Osteoblast (primary cell): ENCODE results near the gene HBP1. TPM values are rescaled to one million over a fixed set of nuclear protein-coding genes. Genes with fewer than 3 reads are reported as not detected.
A peak's percentile ranks its signal among the peaks of the same experiment; 100 is the strongest.

Source experiments
- DNase-seq: peaks from one replicate; pipeline ENCODE4 v3.0.0; 2011; ENCODE audit warnings: low spot score, mixed read lengths; ENCODE audit not compliant: insufficient read length; ENCODE audit errors: missing footprints
- H2AFZ ChIP-seq: 2 replicates; pipeline ENCODE4 v1.6.0; 2011; ENCODE audit warnings: mild to moderate bottlenecking, low read length
- H3K27ac ChIP-seq: 2 replicates; pipeline ENCODE4 v1.5.1; 2011; ENCODE audit warnings: mild to moderate bottlenecking, low read depth, low read length, moderate library complexity
- H3K27me3 ChIP-seq: 2 replicates; pipeline ENCODE4 v1.6.0; 2012; ENCODE audit warnings: mild to moderate bottlenecking, control low read depth, inconsistent platforms, low read length, moderate library complexity; ENCODE audit not compliant: insufficient read depth
- H3K36me3 ChIP-seq: 2 replicates; pipeline ENCODE4 v1.5.1; 2011; ENCODE audit warnings: mild to moderate bottlenecking, low read length, control low read depth, moderate library complexity; ENCODE audit not compliant: insufficient read depth
- H3K4me1 ChIP-seq: 2 replicates; pipeline ENCODE4 v1.5.1; 2011; ENCODE audit warnings: mild to moderate bottlenecking, low read length, control low read depth, moderate library complexity; ENCODE audit not compliant: insufficient read depth
- H3K4me2 ChIP-seq: 2 replicates; pipeline ENCODE4 v1.6.0; 2011; ENCODE audit warnings: mild to moderate bottlenecking, low read length; ENCODE audit not compliant: insufficient read depth
- H3K4me3 ChIP-seq: fragments of 200-600 bp; sonication (generic); 3 replicates; pipeline ENCODE4 v1.5.1; 2012; ENCODE audit warnings: mild to moderate bottlenecking, low read length, inconsistent platforms; ENCODE audit not compliant: insufficient read depth
- H3K79me2 ChIP-seq: 2 replicates; pipeline ENCODE4 v1.6.0; 2012; ENCODE audit warnings: mild to moderate bottlenecking, low read length, control low read depth, inconsistent platforms; ENCODE audit not compliant: insufficient read depth
- H3K9me3 ChIP-seq: 2 replicates; pipeline ENCODE4 v1.5.1; 2011; ENCODE audit warnings: low read depth, low read length, control low read depth
- H4K20me1 ChIP-seq: 2 replicates; pipeline ENCODE4 v1.6.0; 2012; ENCODE audit warnings: mild to moderate bottlenecking, low read length, control low read depth; ENCODE audit not compliant: insufficient read depth
- total RNA-seq: library from RNA; depleted of rRNA; stranded (reverse); fragments of >200 nt; gene quantifications from 2 replicates; pipeline ENCODE4 v1.2.3, GENCODE V29; 2012
- TF ChIP-seq, protein P1 (sequence below): IDR thresholded peaks from 2 replicates; pipeline ENCODE4 v1.5.1; 2011; ENCODE audit warnings: mild to moderate bottlenecking, low read depth, low read length, moderate library complexity; ENCODE audit errors: extremely low read depth

HBP1 gene
- total RNA-seq, 1 donor, result 175 TPM

GRCh38 chr7:107145067-107145838 lies 23.6 kb upstream of the HBP1 start:
- peaks cover 8% of the 10 kb centered on the region for H3K4me1 ChIP-seq
- no peak overlapping the region for H3K27ac ChIP-seq
- H3K4me3 ChIP-seq, result no peak overlapping the region
- H3K27me3 ChIP-seq, result no peaks in the 10 kb centered on the region
- H3K4me2 ChIP-seq, result no peak overlapping the region
- no peaks in the 10 kb centered on the region for H3K36me3 ChIP-seq
- H4K20me1 ChIP-seq, result no peaks in the 10 kb centered on the region
- H2AFZ ChIP-seq, result no peak overlapping the region
- TF ChIP-seq, protein P1, sequence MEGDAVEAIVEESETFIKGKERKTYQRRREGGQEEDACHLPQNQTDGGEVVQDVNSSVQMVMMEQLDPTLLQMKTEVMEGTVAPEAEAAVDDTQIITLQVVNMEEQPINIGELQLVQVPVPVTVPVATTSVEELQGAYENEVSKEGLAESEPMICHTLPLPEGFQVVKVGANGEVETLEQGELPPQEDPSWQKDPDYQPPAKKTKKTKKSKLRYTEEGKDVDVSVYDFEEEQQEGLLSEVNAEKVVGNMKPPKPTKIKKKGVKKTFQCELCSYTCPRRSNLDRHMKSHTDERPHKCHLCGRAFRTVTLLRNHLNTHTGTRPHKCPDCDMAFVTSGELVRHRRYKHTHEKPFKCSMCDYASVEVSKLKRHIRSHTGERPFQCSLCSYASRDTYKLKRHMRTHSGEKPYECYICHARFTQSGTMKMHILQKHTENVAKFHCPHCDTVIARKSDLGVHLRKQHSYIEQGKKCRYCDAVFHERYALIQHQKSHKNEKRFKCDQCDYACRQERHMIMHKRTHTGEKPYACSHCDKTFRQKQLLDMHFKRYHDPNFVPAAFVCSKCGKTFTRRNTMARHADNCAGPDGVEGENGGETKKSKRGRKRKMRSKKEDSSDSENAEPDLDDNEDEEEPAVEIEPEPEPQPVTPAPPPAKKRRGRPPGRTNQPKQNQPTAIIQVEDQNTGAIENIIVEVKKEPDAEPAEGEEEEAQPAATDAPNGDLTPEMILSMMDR, result no peak
- H3K9me3 ChIP-seq, result no peaks in the 10 kb centered on the region
- H3K79me2 ChIP-seq, result no peaks in the 10 kb centered on the region
- no peak for DNase-seq

DNA sequence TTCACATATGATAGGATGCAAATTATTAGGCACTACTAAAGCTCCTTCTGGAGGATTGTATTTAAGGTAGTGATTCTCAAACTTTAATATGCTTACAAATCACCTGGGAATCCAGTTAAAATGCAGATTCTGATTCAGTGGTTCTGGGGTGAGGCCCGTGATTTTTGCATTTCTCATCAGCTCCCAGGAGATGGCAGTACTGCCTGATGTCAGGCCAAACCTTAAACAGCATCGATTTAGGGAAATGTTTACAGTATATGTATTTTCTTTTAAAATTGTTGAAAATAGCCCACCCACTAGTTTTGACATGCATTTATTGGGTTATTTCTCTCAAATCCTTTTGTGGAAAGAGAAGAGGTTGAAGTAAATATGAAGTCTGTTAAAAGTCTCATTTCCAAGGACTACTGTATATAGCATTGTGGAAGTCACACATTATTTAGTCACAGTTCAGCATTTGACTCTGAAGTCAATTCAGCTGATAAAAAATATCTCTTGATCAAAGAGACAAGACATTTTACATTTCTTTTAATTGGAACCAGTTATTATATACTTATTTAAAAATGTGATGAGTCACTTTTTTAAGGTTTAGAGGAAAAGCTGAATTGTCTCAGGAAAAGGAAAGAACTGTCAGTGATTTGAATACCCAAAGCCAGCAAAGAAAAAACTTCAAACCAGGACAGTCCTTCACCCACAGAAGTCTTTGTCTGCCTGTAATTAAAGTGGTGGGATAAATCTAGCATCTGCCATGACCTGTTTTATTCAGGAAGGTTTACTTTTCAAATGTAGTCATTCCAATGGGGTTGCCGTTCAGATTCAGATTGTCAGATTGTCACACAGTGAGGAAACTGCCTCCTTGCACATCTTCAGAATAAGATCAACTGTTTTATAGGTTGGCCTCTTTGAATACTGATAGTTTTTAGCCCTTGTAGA lies 21.1 kb upstream of the HBP1 start:
- Histone ChIP-seq H2AFZ (peak overlapping the region; percentile 52), H4K20me1 (no peaks in the 10 kb centered on the region), H3K9me3 (no peaks in the 10 kb centered on the region), H3K79me2 (no peaks in the 10 kb centered on the region), H3K27me3 (no peaks in the 10 kb centered on the region), H3K4me3 (peak overlapping the region; percentile 24), H3K27ac (no peak overlapping the region), H3K4me2 (peak overlapping the region; percentile 61), H3K36me3 (no peaks in the 10 kb centered on the region), H3K4me1 (peaks cover 8% of the 10 kb centered on the region)
- TF ChIP-seq, protein P1, result peak; percentile 76
- no peak for DNase-seq

- H3K4me3 ChIP-seq, result no peak overlapping the region
- H3K79me2 ChIP-seq, result no peaks in the 10 kb centered on the region
- no peaks in the 10 kb centered on the region for H3K27me3 ChIP-seq
- no peak for DNase-seq
- H4K20me1 ChIP-seq, result no peaks in the 10 kb centered on the region
- no peaks in the 10 kb centered on the region for H3K36me3 ChIP-seq
- no peak overlapping the region for H3K4me2 ChIP-seq
- H3K4me1 ChIP-seq, result peaks cover 8% of the 10 kb centered on the region
- H3K27ac ChIP-seq, result no peak overlapping the region
- TF ChIP-seq, protein P1, result no peak
- H3K9me3 ChIP-seq, result no peaks in the 10 kb centered on the region
- no peak overlapping the region for H2AFZ ChIP-seq
Measured at GRCh38 chr7:107148721-107149120, 20.1 kb upstream of the HBP1 start.

GRCh38 chr7:107149863-107150262 lies 18.9 kb upstream of the HBP1 start:
- H3K4me2 ChIP-seq, result no peak overlapping the region
- no peak overlapping the region for H3K27ac ChIP-seq
- TF ChIP-seq, protein P1, result no peak
- H3K27me3 ChIP-seq, result no peaks in the 10 kb centered on the region
- H4K20me1 ChIP-seq, result no peaks in the 10 kb centered on the region
- no peak overlapping the region for H2AFZ ChIP-seq
- no peaks in the 10 kb centered on the region for H3K36me3 ChIP-seq
- no peaks in the 10 kb centered on the region for H3K79me2 ChIP-seq
- DNase-seq, result no peak
- no peaks in the 10 kb centered on the region for H3K9me3 ChIP-seq
- peaks cover 8% of the 10 kb centered on the region for H3K4me1 ChIP-seq
- no peak overlapping the region for H3K4me3 ChIP-seq
